Measurements from ENCODE around the gene CLEC4E.
"Not testable (repeated sequence)": the region's sequence is repeated elsewhere in the genome, so short reads cannot be mapped to it uniquely, and the experiment has no call there.

CLEC4E gene

DNA sequence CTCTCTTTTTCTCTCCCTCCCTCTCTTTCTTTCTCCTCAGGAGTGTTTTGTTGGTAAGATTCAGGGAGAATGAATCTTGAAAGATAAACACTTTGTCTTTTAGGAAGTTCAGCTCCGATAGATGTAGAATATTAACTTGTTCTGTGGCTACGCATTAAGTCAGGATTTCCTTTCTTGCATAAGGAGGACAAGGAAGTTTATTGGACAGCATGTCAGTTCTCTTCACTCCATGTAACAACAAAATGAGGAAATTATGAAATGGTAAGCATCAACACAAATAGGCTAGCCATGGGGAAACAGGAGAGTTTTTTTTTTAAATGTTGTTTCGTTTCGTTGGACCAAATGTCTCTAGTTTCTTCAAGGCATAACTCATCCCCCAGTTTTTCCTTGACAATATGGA is at the start of gene CLEC4E:
TSS of gene CLEC4E (minus strand) at position 75 of the 400 bp plus-strand sequence. CDS start 108 bp downstream, outside the sequence.
- FAIRE-seq; DNase-seq (ENCODE audit: insufficient read length, low spot score): not testable (repeated sequence)

GRCh38 chr12:8589679-8590078 is 49.0 kb upstream of the CLEC4E start:
- FAIRE-seq (no peak), DNase-seq (ENCODE audit: insufficient read length, low spot score) (no peak)

GRCh38 chr12:8584478-8584877 is 43.8 kb upstream of the CLEC4E start:
- not testable (repeated sequence) for DNase-seq (ENCODE audit: insufficient read length, low spot score); FAIRE-seq

DNA sequence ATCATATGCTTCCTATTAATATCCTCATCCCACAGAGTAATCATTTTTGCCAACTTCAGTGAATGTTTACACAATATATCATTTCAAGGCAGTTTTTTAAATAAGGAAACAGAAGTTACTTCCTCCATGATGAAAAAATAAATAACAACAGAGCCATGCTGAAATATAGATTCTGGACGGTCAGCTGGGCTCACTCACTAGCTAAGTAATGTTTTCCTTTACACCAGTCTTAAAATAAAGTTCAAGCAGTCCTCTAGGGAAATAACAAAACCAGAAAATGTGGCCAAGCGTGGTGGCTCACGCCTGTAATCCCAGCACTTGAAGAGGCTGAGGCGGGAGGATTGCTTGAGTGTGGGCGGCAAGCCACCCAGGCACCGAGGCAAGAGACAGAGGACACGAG is 43.3 kb upstream of the CLEC4E start:
- DNase-seq (ENCODE audit: insufficient read length, low spot score) (no peak), FAIRE-seq (no peak)

- no peak for DNase-seq (ENCODE audit: insufficient read length, low spot score)
- no peak for FAIRE-seq
These were observed 40.5 kb upstream of the CLEC4E start for GRCh38 chr12:8581098-8581784.

- no peak for DNase-seq (ENCODE audit: insufficient read length, low spot score)
- FAIRE-seq = no peak
These were observed 37.2 kb upstream of the CLEC4E start for GRCh38 chr12:8577879-8578278.

GRCh38 chr12:8572507-8572906 is 31.8 kb upstream of the CLEC4E start:
- DNase-seq (ENCODE audit: insufficient read length, low spot score) = no peak
- no peak for FAIRE-seq

- FAIRE-seq (no peak), DNase-seq (ENCODE audit: insufficient read length, low spot score) (no peak)
These were observed 25.8 kb upstream of the CLEC4E start for GRCh38 chr12:8566525-8566924.

- DNase-seq (ENCODE audit: insufficient read length, low spot score); FAIRE-seq: not testable (repeated sequence)
These were observed 25.3 kb upstream of the CLEC4E start for GRCh38 chr12:8566052-8566451.

- FAIRE-seq (no peak), DNase-seq (ENCODE audit: insufficient read length, low spot score) (no peak)
These were observed 24.0 kb upstream of the CLEC4E start for GRCh38 chr12:8564656-8565055.

DNA sequence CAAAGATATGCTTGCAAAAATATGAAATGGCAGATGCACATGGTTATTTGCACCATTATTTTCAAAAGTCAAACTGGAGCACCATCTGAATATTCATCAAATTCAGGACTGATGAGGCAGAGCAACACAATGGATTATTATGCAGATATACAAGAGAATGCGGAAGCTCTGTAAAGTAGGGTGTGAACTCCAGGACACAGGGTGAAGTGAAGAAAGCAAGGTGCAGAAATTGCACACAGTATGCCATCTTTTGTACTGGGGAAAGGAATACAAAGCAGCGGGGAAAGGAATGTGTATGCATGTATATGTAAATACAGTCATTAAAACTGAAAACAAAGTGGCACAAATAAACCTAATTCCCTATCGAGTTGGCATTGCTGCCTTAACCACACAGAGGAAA is 22.7 kb upstream of the CLEC4E start:
- FAIRE-seq = peak; percentile 4
- no peak for DNase-seq (ENCODE audit: insufficient read length, low spot score)

DNA sequence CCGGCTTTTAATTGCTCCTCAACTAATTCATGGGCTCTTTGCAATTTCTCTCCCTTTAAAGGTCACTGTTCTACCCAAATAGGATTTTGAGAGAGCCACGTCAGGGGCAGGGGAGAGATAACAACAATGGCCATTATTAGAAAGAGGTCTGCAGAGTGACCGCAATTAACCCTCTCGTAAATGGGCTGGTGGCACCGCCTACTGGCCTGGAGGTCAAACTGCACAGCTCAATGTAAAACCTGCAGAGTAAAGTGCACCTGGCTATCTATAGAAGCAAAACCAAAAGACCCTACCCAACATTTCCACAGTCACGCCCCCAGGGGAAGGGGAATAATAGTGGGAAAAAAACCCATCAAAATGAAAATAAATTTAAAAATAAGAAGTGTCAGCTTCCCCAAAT is 21.6 kb upstream of the CLEC4E start:
- no peak for FAIRE-seq
- no peak for DNase-seq (ENCODE audit: insufficient read length, low spot score)

DNA sequence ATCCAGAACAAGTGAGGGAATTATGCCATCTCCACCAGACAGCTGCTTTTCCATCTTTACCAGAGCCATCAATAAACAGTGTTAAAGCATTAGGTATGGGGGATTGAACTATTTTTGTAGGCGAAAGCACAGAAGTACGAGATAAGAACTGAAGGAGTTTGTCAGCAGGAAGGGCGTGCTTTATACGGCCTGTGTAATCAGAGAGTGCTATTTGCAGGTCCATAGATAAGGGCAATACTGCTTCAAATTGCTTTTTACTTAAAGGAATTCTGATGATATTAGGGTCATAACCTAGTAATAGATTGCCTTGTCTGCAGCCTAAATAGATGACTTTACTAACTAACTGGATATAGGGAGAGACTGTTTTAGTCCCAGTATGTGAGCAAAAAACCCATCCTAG is 20.3 kb upstream of the CLEC4E start:
- DNase-seq (ENCODE audit: insufficient read length, low spot score) (no peak), FAIRE-seq (no peak)

DNA sequence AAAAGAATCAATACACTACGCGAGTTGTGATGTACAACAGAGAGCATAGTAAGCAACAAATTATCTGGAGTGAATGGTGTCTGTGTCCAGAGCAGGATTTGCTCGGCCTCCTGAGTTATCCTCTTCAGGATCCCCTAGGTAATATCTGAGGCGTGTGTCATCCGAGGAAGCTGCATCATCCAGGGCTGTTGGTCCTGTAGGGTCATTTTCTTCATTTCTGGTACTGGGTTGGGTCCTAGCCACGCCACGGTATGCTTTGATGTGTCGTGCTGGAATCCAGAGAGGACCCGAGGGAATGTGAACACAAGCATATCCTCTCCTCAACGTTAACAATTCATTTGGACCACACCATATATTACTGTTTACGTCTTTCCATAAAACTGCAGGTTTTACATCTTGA is 19.0 kb upstream of the CLEC4E start:
- DNase-seq (ENCODE audit: insufficient read length, low spot score) (no peak), FAIRE-seq (no peak)

DNA sequence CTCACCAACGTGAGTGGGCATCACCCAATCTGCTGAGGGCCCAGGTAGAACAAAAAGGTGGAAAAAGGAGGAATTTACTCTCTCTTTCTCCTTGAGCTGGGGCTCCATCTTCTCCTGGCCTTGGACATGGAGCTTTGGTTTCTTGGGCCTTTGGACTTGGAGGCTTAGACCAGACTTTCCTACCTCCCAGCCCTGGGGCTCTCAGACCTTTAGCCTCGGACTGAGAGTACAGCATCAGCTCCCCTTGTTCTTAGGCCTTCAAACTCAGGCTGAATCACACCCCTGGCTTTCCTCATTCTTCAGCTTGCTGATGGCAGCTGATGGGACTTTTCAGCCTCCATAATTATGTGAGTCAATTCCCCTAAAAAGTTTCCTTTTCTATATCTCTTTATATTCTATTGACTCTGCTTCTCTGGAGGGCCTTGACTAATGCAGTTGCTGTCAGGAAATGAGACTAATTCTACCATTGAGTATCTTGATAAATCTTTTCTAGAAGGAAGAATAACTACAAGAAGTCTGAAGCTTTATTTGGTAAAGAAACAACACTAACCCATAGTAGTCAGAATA is 15.9 kb upstream of the CLEC4E start:
- DNase-seq (ENCODE audit: insufficient read length, low spot score) (no peak), FAIRE-seq (no peak)

- no peak for FAIRE-seq
- DNase-seq (ENCODE audit: insufficient read length, low spot score) = peak; percentile 9
These were observed 13.9 kb upstream of the CLEC4E start for GRCh38 chr12:8554451-8555195.

- no peak for FAIRE-seq
- no peak for DNase-seq (ENCODE audit: insufficient read length, low spot score)
These were observed 12.5 kb upstream of the CLEC4E start for GRCh38 chr12:8553088-8553627.

- FAIRE-seq (no peak), DNase-seq (ENCODE audit: insufficient read length, low spot score) (no peak)
These were observed 8.7 kb upstream of the CLEC4E start for GRCh38 chr12:8549381-8549780.

GRCh38 chr12:8548192-8548591 is 7.5 kb upstream of the CLEC4E start:
- FAIRE-seq (no peak), DNase-seq (ENCODE audit: insufficient read length, low spot score) (no peak)

- no peak for FAIRE-seq
- no peak for DNase-seq (ENCODE audit: insufficient read length, low spot score)
These were observed 6.9 kb upstream of the CLEC4E start for GRCh38 chr12:8547645-8548044.

DNA sequence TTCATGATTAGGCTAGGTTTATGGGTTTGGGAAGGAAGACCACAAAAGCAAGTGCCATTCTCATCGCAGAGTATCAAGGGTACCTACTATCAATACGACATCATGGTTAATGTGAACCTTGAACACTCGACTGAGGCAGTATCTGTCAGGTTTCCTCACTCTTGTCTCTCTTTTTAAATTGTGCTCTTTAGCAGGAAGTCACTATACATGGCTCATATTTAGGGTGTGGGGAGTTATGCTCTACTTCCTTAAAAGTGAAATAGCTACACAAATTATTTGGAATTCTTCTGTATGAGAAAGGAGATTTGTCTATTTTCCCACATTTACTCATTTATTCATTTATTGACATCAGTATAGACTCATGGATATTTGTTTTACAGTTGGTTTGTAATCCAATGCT is 5.9 kb upstream of the CLEC4E start:
- FAIRE-seq = no peak
- no peak for DNase-seq (ENCODE audit: insufficient read length, low spot score)

DNA sequence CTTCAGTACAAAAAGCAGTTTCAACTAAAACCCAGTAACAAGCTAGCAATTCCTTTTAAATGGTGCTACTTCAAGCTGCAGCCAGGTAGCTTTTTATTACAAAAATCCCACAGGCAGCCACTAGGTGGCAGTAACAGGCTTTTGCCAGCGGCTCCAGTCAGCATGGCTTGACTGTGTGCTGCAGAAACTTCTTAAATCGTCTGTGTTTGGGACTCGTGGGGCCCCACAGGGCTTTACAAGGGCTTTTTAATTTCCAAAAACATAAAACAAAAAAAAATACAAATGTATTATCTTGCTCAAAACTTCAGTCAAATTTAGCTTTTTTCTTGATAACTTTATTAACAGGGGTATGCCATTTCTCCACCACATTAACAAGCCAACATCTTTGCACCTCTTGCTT is 3.6 kb upstream of the CLEC4E start:
- peak; percentile 54 for DNase-seq (ENCODE audit: insufficient read length, low spot score)
- FAIRE-seq = no peak
